NCI-H2227 (cell line): ENCODE data around the gene XPO6.

ENCODE experiments used
- DNase-seq: peaks from one replicate; lab custom pipeline; 2025; ENCODE audit not compliant: unreplicated experiment; lab: John Stamatoyannopoulos, UW

Gene XPO6

GRCh38 chr16:28210979-28211588 lies 681 bp downstream of the XPO6 start:
- peak; percentile 76 for DNase-seq

DNA sequence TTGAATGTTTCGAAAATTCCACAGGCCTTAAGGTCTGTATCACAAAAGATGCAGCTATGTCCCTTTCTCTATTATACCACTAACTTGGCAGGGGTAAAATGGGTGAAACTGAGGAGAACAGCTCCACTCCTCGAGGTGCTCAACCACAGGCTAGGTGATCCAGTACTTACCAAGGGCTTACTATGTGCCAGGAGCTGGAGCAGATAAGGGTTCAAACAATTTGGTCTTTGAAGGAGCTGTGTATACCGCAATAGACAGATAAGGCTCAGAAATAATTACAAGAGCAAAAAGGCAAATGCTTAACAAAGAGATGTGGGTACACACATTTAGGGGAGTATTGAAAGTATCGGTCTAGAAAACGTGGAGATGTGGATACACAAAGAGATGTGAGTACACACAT lies 1.5 kb downstream of the XPO6 start:
- no peak for DNase-seq

- DNase-seq, result no peak
These were observed 2.9 kb downstream of the XPO6 start for GRCh38 chr16:28208824-28209223.

GRCh38 chr16:28208131-28208530 lies 3.6 kb downstream of the XPO6 start:
- no peak for DNase-seq

DNA sequence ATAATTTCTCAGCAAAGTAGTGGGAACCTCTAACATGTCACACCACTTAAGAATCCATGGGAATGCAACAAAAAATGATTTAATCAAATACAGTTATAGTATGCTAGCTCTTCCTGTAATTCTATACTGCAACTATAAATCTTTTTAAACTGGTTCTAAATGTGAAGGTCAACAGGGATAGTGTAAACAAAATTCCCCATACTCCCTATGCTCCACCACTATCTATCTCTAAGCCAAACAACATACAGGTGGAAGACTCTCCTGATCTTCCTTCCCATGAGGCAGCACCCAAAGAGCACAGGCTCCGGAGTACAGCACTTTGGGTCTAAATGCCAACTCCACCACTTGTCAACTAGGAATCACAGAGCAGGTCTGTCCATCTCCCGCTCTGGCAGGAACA lies 4.4 kb downstream of the XPO6 start:
- no peak for DNase-seq

DNA sequence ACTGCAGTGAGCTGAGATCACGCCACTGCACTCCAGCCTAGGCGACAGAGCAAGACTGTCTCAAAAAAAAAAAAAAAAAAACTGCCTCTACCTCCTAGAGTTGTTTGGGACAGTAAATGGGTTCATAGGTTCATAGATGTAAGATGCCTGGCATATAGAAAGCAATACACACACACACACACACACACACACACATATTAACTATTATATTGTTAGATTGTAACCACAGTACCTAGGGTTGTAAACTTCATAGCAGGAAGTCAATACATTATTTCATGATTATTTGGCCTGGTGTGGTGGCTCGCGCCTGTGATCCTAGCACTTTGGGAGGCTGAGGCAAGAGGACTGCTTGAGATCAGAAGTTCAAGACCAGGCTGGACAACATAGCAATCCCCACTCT lies 5.8 kb downstream of the XPO6 start:
- no peak for DNase-seq

DNA sequence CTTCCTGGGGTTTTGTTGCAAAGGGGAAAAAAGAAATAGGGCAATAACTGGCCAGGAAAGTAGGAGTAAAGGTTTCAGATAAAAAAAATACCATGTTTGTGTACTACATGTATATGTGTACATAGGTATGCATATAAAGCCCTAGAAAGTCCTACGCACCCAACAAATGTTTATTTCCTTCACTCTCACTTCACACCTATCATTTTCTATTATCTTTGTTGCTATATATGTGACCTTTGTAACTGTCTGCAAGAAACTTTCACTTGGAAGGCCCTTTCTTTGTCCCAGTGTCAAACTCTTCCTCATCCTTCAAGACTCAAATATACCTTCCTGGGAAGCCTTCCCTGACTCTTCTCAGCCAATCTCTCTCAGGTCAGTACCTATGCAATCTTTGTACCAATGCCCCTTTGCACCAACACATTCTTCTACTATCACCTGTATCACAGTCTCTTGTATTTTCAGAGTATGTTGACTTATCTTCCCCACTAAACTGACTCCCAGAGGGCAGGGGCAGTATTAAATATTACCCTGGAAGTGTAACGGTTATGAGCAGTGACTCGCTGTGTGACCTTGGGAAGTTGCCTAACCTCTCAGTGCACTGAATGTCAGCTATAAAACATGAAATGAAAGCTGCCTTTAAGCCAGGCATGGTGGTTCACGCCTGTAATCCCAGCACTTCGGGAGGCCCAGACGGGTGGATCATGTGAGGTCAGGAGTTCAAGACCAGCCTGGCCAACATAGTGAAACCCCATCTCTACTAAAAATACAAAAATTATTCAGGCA lies 6.5 kb downstream of the XPO6 start:
- DNase-seq, result no peak

- no peak for DNase-seq
These were observed 7.1 kb downstream of the XPO6 start for GRCh38 chr16:28204622-28205021.

- DNase-seq, result no peak
These were observed 7.6 kb downstream of the XPO6 start for GRCh38 chr16:28204204-28204603.

GRCh38 chr16:28202147-28202746 lies 9.5 kb downstream of the XPO6 start:
- no peak for DNase-seq

- DNase-seq, result no peak
These were observed 11.1 kb downstream of the XPO6 start for GRCh38 chr16:28200661-28201060.

DNA sequence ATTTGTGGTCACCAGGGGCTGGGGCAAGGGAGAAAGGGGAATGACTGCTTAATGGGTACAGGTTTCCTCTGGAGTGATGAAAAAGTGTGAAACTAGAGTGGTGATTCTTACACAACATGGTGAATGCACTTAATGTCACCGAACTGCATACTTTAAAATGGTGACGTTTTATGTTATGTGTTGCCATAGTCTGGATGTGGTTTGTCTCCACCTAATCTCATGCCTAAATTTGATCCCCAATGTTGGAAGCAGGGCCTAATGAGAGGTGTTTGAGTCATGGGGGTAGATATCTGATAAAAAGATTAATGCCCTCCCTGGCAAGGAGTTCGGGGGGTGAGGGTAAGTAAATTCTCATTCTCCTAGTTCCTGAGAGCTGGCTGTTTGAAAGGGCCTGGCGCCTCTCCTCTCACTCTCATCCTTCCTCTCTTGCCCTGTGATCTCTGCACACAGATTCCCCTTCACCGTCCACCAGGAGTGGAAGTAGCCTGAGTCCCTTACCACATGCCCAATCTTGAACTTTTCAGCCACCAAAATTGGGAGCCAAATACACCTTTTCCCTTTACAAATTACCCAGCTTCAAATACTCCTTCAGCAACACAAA lies 15.3 kb downstream of the XPO6 start:
- DNase-seq, result no peak

DNA sequence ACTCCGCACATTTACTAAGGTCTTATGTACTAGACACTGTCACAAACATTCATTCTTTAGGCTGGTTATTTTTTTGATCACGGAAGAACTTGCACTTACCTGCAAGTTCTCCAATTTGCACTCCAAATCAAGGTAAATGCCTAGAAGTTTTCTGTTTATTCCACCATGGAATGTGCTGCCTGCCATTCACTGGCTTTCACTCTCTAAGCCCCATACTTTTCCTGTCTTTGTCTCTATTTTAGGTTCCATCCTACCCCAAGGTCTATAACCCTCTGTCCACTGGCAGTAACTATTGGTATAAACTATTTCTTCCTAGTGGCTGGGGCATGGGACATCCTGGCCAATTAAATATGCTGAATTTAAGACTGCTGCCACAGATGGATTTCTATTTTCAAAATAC lies 15.9 kb downstream of the XPO6 start:
- DNase-seq, result no peak

- no peak for DNase-seq
These were observed 18.0 kb downstream of the XPO6 start for GRCh38 chr16:28193530-28194423.

DNA sequence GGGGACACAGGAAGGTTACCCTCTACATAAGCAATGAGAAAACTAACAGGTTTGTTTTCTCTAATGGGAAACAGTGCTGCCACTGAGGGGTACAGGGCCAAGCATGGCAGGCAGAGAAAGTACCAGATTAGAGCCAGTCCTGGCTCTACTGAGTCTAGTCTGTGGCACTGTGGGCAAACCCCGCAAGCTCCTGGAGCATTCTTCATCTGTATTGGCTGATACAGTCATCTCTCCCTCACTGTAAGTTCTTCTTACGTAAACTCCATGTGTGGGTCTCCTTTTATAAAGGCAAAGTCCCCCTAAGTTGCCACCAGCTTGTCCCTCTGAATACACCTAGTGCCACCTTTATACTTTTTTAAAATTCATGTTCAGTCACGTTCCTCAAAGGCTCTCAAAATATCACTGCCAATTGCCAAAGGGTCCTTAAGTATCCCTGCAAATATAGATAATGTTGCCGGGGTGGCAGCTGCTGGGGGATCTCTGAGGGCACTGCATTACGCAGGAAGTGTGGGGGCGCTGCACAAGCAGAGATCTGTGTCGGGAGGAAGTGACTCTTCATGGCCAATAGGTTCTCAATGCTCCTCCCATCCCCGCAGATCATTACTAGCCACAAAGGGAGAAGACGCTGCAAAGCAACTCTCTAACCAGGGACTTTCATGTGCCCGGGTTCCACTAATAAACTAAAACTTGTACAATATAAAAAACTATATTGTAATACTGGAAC lies 18.8 kb downstream of the XPO6 start:
- no peak for DNase-seq

- no peak for DNase-seq
These were observed 20.3 kb downstream of the XPO6 start for GRCh38 chr16:28191364-28191960.

GRCh38 chr16:28189245-28189644 lies 22.5 kb downstream of the XPO6 start:
- DNase-seq, result no peak

- no peak for DNase-seq
These were observed 23.5 kb downstream of the XPO6 start for GRCh38 chr16:28188085-28188916.

DNA sequence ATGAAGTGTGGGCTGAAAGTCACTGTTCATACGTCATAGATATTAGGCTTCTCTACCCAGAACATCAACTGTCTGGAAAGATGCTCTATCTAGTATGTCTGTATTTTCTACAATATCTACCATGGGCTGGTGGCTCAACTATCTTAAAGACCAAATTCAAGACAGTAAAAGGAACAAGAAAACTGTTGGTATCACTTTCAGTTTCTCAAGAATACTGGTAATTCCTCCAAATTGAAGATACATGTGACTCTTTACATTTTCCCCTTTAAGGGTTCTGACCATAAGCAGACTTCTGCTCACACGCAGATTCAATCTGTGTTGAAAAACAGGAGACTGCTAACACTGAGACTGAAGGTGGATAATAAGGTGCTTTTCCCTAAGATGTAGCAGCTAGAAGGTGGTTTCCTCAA lies 24.2 kb downstream of the XPO6 start:
- DNase-seq, result no peak
